ENCODE measurements around the gene EHD1.

EHD1 gene

DNA sequence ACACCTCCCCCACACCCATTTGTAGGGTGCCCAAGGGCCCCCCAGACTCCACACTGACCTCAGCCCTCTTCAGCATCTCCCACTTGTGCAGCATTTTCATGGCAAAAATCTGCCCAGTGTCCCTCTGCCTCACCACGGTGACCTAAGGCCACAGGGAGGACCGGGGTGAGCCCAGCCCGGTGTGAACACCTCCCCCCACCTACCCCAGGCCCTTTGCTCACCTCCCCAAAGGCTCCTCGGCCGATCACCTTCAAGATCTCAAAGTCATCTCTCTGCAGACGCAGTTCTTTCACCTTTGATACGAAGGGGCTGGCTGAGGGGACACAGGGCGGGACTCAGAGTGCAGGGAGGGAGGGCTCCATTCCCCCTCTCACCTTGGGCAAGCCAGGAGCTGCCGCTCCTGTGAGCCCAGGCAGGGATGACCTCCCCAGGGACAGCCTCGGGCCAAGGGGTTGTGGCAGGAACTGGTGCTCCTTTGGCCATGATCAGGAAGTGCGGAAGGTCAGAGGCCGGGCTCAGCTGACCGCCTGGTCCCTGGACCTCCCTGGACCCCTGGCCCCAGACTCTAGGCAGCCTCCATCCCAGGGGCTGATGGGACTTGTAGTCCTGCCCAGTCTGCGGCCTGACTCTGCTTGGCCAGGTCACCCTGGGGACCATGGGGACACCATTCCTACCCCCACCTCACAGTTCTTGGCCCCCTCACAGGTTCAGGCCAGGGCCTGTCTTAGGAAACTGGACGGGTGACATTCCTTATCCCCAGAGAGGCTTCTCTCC lies 36.6 kb downstream of the EHD1 start:
- no peak for DNase-seq

DNA sequence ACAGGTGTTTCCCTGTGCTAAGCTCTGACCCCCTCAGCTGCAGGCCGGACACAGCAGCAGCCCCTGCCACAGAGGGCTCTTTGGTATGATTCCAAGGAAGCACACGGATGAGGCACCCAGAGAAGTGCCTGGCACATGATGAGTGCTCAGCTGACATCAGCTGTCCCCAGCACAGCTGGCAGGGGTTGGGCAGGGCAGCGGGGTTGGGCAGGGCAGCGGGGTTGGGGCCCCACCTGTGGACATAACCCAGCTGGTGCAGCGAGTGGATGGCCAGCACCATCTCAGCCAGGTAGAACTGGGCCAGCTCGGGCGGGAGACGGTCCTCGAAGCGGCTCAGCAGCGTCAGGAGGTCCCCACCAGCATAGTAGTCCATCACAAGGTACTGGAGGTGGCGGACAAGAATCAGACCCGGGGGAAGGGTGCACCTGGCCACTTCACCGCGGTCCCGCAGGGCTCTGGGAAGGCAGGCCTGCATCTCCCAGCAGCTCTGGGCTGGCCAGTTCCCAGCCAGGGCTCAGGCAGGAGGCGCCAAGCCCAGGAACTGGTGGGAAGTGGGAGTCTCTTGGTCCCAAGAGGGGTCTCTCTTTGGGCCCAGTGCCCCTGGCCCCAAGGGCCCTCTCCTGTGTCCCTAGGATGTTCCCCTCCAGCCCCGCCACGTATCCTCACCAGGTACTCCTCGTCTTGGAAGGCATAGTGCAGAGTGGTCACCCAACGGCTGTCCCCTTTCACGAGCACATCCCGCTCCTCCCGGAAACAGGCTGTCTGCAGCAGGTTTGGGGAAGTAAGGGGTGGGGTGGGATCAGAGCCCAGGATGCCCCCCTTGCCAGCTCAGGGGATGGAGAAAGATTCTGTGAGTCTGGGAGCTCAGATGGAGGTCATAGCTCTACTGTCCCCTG lies 38.3 kb downstream of the EHD1 start:
- DNase-seq = no peak

- DNase-seq = no peak
Measured at GRCh38 chr11:64839335-64839734, 39.1 kb downstream of the EHD1 start.

DNA sequence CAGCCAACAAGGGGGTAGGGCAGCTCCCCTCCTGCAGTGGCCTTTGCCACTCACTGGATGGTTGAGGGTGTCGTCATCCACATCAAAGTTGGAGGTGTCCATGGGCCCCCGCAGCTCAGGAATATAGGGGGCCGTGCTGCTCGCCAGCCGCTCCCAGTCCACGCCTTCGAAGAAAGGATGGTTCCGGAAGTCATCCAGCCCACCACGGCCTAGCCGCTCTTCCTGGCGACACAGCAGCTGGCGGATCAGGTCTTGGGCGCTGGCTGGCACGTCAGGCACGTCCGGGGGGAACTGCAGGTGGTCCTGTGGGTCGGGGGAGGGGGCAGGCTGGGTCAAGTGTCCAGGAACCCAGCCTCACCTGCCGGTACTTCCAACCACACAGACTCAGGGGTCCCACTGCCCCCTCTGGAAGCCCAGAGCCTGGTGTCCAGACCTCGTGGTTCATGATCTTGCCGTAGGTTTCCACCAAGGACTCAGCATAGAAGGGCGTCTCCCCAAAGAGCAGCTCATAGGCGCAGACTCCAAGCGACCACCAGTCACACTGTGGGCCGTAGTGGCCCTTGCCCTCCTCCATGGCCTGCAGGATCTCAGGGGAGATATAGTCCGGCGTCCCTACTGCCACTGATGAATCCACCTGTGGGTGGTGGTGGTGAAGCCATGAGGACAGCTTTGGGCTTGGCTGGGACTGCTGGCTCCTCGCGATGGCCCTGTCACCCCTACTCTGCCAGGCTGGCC lies 39.7 kb downstream of the EHD1 start:
- no peak for DNase-seq

DNA sequence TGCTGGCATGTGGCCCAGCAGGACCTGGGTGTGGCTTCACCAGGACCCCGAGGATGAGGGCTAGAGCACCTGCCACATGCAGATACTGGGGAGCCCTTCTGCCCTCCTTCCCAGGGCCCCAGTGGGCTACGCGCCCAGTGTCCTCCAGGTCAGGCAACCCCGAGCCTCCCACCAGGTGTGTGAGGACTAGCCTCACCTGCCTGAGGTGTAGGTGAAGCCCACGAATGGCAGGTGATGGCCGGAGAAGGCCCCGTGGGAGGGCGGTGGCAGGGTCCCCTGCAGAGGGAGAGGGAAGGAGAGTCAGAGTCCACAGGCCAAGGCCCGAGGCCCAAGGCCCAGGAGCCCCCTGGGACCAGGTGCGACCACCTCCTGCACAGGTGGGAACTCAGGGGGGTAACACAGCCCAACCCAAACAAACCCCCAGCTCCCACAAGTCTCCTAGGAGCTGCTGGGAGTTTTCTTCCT lies 40.5 kb downstream of the EHD1 start:
- no peak for DNase-seq

DNA sequence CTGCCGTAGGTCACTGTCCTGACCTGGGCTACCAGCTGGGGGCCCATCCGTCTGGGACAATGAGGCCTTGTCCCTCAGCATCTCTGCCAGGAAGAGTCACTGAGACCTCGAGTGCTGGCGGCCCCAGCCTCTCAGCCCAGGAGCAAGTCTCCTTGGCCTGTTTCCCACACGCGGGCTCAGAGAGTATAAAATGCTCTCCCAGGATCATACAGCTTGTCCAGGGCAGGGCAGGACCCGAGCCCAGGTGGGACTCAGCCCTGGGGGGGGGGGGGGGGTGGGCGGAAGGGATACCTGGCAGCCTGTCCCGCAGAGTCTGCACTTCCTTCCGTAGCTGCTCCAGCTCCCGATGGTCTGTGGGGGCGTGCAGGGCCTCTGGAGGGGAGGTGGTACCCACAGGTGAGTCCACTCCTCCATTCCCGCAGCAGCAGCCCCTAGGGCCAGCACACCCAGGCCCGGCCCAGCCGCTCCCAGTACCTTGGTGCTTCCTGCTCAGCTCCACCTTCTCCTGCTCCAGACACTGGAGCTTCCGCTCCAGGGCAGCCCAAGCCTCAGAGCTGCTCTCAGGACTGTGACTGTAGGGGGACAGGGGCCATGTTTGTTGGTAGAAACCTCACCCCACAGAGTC lies 41.9 kb downstream of the EHD1 start:
- no peak for DNase-seq

DNA sequence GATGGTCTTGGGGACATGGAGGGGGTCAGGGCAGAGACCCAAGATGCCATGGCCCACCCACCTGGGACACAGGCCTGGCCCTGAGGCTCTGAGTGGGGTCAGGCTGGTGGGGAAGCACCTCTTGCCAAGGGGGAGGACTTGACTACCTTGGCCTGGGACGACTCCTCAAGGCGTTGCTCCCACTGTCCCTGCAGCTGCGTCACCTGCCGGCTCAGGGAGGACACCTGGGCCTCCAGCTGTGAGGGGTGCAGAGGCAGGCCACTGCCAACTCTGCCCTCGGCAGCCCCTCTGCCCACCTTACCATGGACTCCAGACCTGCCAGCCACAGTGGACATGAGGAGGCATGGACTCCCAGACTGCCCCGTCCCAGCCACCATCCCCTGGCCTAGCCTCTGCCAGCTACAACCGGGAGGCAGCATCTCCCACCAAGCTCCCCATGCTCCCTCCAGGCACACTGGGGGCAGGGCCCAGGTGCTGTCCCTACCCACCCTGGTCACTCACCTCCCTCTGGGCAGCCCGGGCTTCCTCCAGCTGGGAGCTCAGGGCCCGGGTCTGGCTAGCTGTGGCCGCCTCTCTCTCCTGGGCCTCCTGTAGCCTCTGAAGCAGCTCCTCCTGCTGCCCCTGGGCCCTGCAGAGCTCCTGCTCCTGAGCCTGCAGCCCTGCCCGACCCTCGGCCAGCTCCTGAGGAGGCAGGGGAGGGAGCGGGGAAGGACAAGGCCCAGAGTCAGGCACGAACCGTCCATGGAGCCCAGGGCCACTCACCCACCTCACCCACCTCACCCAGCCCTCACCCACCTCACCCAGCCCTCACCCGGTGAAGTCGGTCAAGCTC lies 42.6 kb downstream of the EHD1 start:
- no peak for DNase-seq

DNA sequence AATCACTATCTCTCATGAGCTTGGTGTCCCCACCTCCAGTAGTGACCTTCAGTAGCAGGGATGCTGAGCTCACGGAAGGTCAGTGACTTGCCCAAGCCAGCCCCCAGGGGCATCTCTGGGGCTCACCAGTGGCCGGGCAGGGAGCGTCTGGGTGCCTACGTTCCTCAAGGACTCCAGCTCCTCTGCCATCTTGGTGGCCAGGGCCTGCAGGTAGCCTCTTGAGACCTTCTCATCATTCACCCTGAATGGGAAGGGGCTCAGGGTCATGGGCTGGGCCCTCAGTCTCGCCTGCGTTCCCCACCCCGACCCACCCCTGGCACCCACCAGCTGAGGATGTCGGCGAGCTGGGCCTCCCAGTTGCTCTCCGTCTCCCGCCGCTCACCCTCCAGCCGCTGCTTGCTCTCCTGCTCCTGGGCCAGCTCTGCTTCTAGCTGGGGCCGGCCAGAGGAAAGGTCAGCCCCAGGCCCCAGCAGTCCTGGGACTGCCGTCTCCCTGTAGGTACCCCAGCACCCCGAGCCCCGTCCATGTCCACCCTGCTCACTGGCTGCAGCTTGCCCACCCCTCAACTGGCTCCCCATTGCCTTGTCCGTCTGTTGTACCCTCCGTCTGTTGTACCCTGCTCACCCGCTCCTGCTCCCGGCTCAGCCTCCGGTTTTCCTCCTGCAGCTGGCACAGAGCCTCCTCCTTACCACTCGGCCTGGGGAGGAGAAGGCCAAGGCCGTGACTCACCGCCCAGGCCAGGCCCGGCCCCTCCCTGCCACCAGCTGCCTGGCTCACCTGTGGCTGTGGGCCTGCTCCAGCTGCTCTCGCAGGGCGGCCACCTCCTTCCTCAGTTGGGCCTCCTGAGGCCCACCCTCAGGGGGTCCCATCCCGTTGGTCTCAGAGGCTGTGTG lies 43.5 kb downstream of the EHD1 start:
- no peak for DNase-seq

- DNase-seq = no peak
Measured at GRCh38 chr11:64834031-64834722, 44.2 kb downstream of the EHD1 start.

GRCh38 chr11:64833509-64833908 lies 44.9 kb downstream of the EHD1 start:
- DNase-seq = no peak

DNA sequence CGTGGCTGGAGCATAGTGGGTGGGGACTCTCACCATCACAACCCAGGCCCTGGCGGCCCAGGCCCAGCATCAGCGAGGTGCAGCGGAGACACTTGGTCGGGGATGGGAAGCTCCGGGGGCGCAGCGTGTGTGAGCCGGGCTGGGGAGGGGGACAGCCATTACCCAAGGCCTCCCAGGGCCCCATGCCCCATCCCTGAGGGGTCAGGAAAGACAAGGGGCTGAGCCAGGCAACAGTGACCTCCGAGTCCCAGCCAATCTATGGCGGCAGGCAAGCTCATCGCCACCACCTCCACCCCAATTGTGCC lies 45.3 kb downstream of the EHD1 start:
- no peak for DNase-seq

GRCh38 chr11:64832467-64833197 lies 45.8 kb downstream of the EHD1 start:
- DNase-seq = no peak

DNA sequence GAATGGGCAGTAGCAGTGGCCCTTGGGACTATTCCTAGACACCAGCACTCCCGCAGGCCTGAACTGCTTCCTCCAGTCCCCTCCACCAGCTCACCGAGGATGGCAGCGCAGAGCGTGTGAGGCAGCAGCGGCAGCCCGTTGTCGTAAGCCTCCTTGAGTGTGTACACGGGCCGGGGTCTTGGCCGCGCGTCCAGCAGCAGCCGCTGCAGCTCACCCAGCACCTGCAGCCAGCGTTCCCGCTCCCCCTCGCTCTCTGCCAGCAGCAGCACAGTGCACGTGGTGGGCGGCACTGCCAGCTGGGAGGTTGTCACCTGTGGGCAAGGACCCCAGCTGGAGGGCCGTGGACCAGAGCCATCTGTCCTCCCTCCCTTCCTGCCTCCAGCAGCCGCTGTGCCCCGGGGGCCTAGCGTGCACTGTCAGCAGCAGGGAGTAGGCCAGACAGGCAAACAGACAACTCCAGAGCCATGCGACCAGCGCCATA lies 47.0 kb downstream of the EHD1 start:
- no peak for DNase-seq

DNA sequence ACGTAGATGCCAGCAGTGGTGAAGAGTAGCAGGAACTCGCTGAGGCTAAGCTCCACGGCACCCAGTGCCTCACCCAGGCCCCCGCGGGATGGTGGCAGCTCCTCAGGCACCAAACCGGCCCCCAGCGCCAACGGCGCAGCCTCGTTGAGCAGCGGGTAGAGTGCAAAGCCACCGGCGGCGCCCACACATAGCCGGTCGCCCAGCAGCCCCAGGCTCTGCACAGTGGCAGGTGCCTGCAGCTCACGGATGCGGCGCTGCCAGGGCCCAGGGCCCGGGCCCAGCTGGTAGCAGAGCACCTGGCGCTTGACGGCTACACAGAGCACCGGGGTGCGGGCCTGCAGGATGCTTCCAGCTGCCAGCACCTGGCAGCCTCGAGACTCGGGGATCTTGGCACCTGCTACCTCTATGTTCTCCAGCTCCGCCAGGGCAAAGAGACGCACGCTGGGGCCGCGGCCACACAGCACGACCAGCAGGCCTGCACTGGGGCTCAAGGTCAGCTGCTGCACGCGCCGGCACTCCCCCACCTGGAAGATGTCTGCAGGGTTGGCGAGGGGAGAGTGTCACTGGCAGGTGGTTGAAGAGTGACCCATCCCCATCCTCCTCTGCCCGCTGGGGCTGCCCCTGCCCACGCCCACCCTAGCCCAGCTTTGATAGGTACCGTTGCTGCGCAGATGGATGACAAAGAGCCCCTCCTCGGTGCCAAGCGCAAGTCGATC lies 48.7 kb downstream of the EHD1 start:
- no peak for DNase-seq

- DNase-seq = no peak
Measured at GRCh38 chr11:64827451-64827839, 51.0 kb downstream of the EHD1 start.

DNA sequence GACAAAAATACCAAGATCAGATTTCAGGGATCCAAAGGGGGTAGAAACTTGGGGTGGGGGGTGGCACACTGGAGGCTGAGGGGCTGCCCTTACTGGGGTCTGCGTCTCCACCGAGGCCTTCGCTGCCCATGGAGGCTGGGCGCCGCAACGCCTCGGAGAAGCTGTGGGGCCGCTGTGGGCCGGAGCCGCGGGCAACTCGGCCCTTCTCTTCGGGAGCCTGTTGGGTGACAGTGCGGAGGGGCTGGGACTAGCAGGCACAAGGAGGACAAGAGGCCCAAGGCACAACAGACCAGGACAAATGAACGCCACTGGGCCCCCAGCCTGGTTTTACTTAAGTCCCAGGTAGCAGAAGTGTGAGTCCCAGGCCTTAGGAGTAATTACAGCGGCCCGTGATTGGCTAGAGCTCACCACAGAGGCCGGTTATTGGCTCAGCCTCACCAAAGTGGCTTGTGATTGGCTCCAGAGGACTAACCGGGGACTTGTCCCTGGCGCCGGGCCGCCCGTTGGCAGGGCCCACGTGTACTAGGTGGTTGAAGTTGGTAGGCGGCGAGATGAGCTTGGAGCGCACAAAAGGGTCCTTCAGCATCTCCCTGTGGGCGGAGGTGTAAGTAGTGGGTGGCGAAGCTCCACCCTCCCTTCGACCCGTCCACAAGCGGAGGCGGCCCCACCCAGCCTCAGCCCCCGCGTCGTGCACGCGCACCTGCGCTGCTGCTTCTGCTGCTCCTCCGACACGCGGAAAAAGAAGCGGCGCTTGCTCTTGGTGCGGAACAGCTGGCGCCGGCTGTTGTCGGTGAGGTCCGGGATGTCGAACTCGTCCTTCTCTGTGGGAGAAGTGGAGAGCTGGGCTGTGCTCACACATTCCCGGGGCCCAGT lies 51.6 kb downstream of the EHD1 start:
- DNase-seq = no peak

- no peak for DNase-seq
Measured at GRCh38 chr11:64826062-64826461, 52.4 kb downstream of the EHD1 start.

GRCh38 chr11:64823568-64824119 lies 54.8 kb downstream of the EHD1 start:
- no peak for DNase-seq
